Endothelial cell of umbilical vein (primary cell): ENCODE measurements around the gene FAM98B. TPM values are rescaled to one million over a fixed set of nuclear protein-coding genes. Genes with fewer than 3 reads are reported as not detected.

ENCODE experiments used
- BruUV-seq: library from RNA; stranded (reverse); fragments of 400-500 nt; replicated peaks from 2 replicates; lab custom pipeline; 2021; lab: Mats Ljungman, UMichigan
- CTCF ChIA-PET: fragments of 300-600, 350-600 bp; sonication (Branson Sonifier 250); formaldehyde crosslinking; loops from one replicate; lab custom pipeline; 2021; ENCODE audit warnings: antibody characterized with exemption, inconsistent platforms; lab: Charles Lee
- POLR2A ChIA-PET: fragments of 300-600, 350-600 bp; sonication (Branson Sonifier 250); formaldehyde crosslinking; loops from one replicate; lab custom pipeline; 2021; ENCODE audit warnings: antibody characterized with exemption, inconsistent platforms; lab: Charles Lee
- DNase-seq: peaks from one replicate; pipeline ENCODE4 v3.0.0-alpha.2; 2011; ENCODE audit warnings: low read depth, low spot score
- FAIRE-seq: peaks from 2 replicates; lab custom pipeline; 2011; peaks lifted over from hg19 to GRCh38; lab: Jason Lieb, UNC
- H2AFZ ChIP-seq: 2 replicates; pipeline ENCODE4 v1.6.0; 2012; ENCODE audit warnings: low read depth, low read length, control low read depth, inconsistent platforms
- H3K27ac ChIP-seq: 2 replicates; pipeline ENCODE4 v1.5.1; 2011; ENCODE audit warnings: low read depth, mild to moderate bottlenecking, control low read depth, low read length, moderate library complexity; ENCODE audit not compliant: insufficient read depth
- H3K27me3 ChIP-seq, 2 experiments: 2 replicates each; pipeline versions ENCODE4 v1.6.0 to v1.6.1; 2011; ENCODE audit warnings: low read length in 2 of 2, mixed read lengths in 1 of 2; ENCODE audit not compliant: control insufficient read depth in 2 of 2, insufficient read depth in 2 of 2
- H3K36me3 ChIP-seq, 2 experiments: 2 replicates in 1 of 2; 3 replicates in 1 of 2; pipeline ENCODE4 v1.5.1; 2011; ENCODE audit warnings: low read length in 2 of 2, mild to moderate bottlenecking in 1 of 2, moderate library complexity in 1 of 2; ENCODE audit not compliant: control insufficient read depth in 2 of 2, insufficient read depth in 2 of 2; ENCODE audit errors: extremely low read depth in 1 of 2
- H3K4me1 ChIP-seq: 3 replicates; pipeline ENCODE4 v1.5.1; 2011; ENCODE audit warnings: mild to moderate bottlenecking, low read length; ENCODE audit not compliant: control insufficient read depth, insufficient read depth; ENCODE audit errors: extremely low read depth
- H3K4me2 ChIP-seq: 2 replicates; pipeline ENCODE4 v1.6.1; 2011; ENCODE audit warnings: low read length, control low read depth, mixed read lengths; ENCODE audit not compliant: insufficient read depth
- H3K4me3 ChIP-seq, 3 experiments: fragments of 200-600 bp in 1 of 3; sonication (generic), shearing (Covaris generic) in 1 of 3; replicated peaks in 1 of 3; 2 replicates each; pipeline ENCODE4 v1.5.1; 2011 to 2016; ENCODE audit warnings: control low read depth in 3 of 3, low read length in 3 of 3, mild to moderate bottlenecking in 2 of 3, inconsistent platforms in 1 of 3, low read depth in 1 of 3, moderate library complexity in 1 of 3; ENCODE audit not compliant: insufficient read depth in 1 of 3
- H3K79me2 ChIP-seq: 2 replicates; pipeline ENCODE4 v1.6.0; 2012; ENCODE audit warnings: low read length, inconsistent platforms; ENCODE audit not compliant: control insufficient read depth, insufficient read depth
- H3K9ac ChIP-seq: replicated peaks from 2 replicates; pipeline ENCODE3; 2011; ENCODE audit warnings: low read length, control low read depth; ENCODE audit not compliant: insufficient read depth; ENCODE audit errors: extremely low read depth
- H3K9me1 ChIP-seq: replicated peaks from 3 replicates; pipeline ENCODE4 v1.6.0; 2011; ENCODE audit warnings: mild to moderate bottlenecking, low read length; ENCODE audit not compliant: control insufficient read depth, insufficient read depth; ENCODE audit errors: extremely low read depth
- H3K9me3 ChIP-seq: replicated peaks from 2 replicates; pipeline ENCODE4 v1.5.1; 2012; ENCODE audit warnings: low read length, inconsistent platforms; ENCODE audit not compliant: control insufficient read depth, insufficient read depth
- H4K20me1 ChIP-seq: replicated peaks from 2 replicates; pipeline ENCODE3; 2011; ENCODE audit warnings: mild to moderate bottlenecking, low read length; ENCODE audit not compliant: control insufficient read depth, insufficient read depth; ENCODE audit errors: extremely low read depth
- CTCF ChIP-seq, 2 donors: IDR thresholded peaks; 1 replicate in 1 of 2; 2 replicates in 1 of 2; pipeline ENCODE4 v1.5.1; 2011; ENCODE audit warnings: low read length in 2 of 2, mild to moderate bottlenecking in 2 of 2, moderate library complexity in 2 of 2, control low read depth in 1 of 2, inconsistent platforms in 1 of 2, low read depth in 1 of 2; ENCODE audit not compliant: insufficient read depth in 1 of 2; ENCODE audit errors: extremely low read depth in 1 of 2
- EZH2 ChIP-seq: IDR thresholded peaks from 2 replicates; pipeline ENCODE4 v1.6.1; 2012; ENCODE audit warnings: borderline replicate concordance, low read depth, mild to moderate bottlenecking, moderate library complexity, low read length, inconsistent platforms; ENCODE audit not compliant: severe bottlenecking
- FOS ChIP-seq: IDR thresholded peaks from 2 replicates; pipeline ENCODE4 v1.6.1; 2011; ENCODE audit warnings: mild to moderate bottlenecking, low read length, moderate library complexity, borderline replicate concordance; ENCODE audit not compliant: insufficient read depth
- GATA2 ChIP-seq: IDR thresholded peaks from 2 replicates; pipeline ENCODE4 v1.7.0; 2011; ENCODE audit warnings: low read depth, mild to moderate bottlenecking, moderate library complexity, mixed read lengths, low read length; ENCODE audit not compliant: insufficient read length, insufficient read depth
- JUN ChIP-seq: IDR thresholded peaks from 2 replicates; pipeline ENCODE4 v1.6.1; 2011; ENCODE audit warnings: borderline replicate concordance, low read depth; ENCODE audit not compliant: insufficient read length, insufficient read depth
- MAX ChIP-seq: IDR thresholded peaks from 2 replicates; pipeline ENCODE4 v1.6.1; 2011; ENCODE audit not compliant: insufficient read depth, insufficient read length
- MYC ChIP-seq: IDR thresholded peaks from one replicate; pipeline ENCODE4 v1.6.1; 2011; ENCODE audit warnings: mild to moderate bottlenecking, low read depth, low read length
- POLR2A ChIP-seq: IDR thresholded peaks from 2 replicates; pipeline ENCODE4 v1.6.1; 2012; ENCODE audit warnings: low read depth, mild to moderate bottlenecking, control low read depth, low read length
- POLR2AphosphoS5 ChIP-seq: IDR thresholded peaks from 2 replicates; pipeline ENCODE4 v1.6.1; 2012; ENCODE audit warnings: low read depth, mild to moderate bottlenecking, control low read depth, low read length, moderate library complexity; ENCODE audit not compliant: insufficient read depth
- dilution Hi-C: fragments of 300-500 bp; cut with MboI; formaldehyde crosslinking; loops from one replicate; pipeline ENCODE4 v1.15.0; 2019; ENCODE audit warnings: low sequenced_read_pairs; ENCODE audit not compliant: extremely low pct_ligation_motif_present
- intact Hi-C: fragments of 100-400 bp; cut with micrococcal nuclease; formaldehyde crosslinking; loops from one replicate; pipeline ENCODE4 v1.10.0; 2022
- polyA plus RNA-seq, 4 experiments: library from polyadenylated mRNA; depleted of rRNA in 3 of 4; stranded (reverse) in 3 of 4; unstranded in 1 of 4; fragments of >200 nt; gene quantifications; 2 replicates each; pipeline versions ENCODE4 v1.2.1 to v1.2.3, GENCODE V29; 2011 to 2012; ENCODE audit warnings: missing spikeins in 1 of 4
- total RNA-seq: library from RNA; stranded (reverse); gene quantifications from 2 replicates; pipeline ENCODE4 v1.2.3, GENCODE V29; 2021

The FAM98B gene
- total and polyA plus RNA-seq, 2 donors (not counting 3 experiments of a cell fraction or from before 2014, with no cell fraction given), result 4.2 to 22.3 TPM

DNA sequence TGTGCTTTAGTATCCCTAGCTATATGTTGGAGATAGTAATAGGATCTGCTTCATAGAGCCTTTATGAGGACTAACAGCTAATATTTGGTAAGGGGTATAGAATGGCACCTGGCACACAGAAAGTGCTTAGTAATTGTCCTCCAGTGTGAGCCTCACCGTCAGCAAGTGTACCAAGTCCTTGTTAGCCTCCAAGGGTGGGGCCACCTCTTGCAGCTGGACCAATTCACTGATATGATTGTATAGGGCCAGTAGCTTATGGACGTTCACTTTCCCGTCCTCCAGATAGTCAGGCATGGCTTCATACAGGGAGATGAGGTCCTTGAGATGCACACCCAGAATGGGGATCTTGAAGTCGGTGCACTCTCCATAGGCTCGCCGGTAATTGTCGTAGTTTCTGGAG, 53.6 kb downstream of the FAM98B start:
- Histone ChIP-seq H3K36me3 (no peaks in the 10 kb centered on the region), H3K4me3 (no peak overlapping the region), H3K9me3 (no peaks in the 10 kb centered on the region), H3K79me2 (no peaks in the 10 kb centered on the region), H3K27ac (no peak overlapping the region), H3K27me3 (peaks cover 4 to 6% of the 10 kb centered on the region in 2 experiments), H3K4me2 (no peak overlapping the region), H4K20me1 (no peaks in the 10 kb centered on the region), H3K9me1 (no peaks in the 10 kb centered on the region), H3K9ac (no peak overlapping the region), H2AFZ (no peak overlapping the region), H3K4me1 (no peaks in the 10 kb centered on the region)
- CTCF ChIA-PET, result interaction anchor here (1.1 to 4.1 kb wide), 2 partner anchors 12 to 56 kb away, joined by 3 to 19 read pairs; partner anchors contain the start of gene RASGRP1
- BruUV-seq, result no TSS peak
- no peak for TF ChIP-seq MYC
- TF ChIP-seq GATA2, result no peak
- no peak for TF ChIP-seq JUN
- no peak for TF ChIP-seq FOS
- no peak for TF ChIP-seq POLR2AphosphoS5
- TF ChIP-seq EZH2, result no peak
- no peak for TF ChIP-seq POLR2A
- TF ChIP-seq MAX, result no peak
- no peak for TF ChIP-seq CTCF (IDR thresholded peaks at IDR 0.05; ENCODE audit: extremely low read depth in 1 of 2, insufficient read depth in 1 of 2, low read depth in 1 of 2, low read length in 2 of 2)
- intact Hi-C loops, result no loop called here
- no peak for FAIRE-seq
- POLR2A ChIA-PET, result no interaction called here
- DNase-seq, result no peak
- dilution Hi-C loops, result no loop called here
